ENCODE measurements around the gene USP32.
"Not testable (repeated sequence)": the region's sequence is repeated elsewhere in the genome, so short reads cannot be mapped to it uniquely, and the experiment has no call there.

USP32 gene

GRCh38 chr17:60328679-60329078, 63.3 kb downstream of the USP32 start:
- no peak for DNase-seq

- no peak for DNase-seq
Observed at GRCh38 chr17:60327901-60328273, 64.0 kb downstream of the USP32 start.

- DNase-seq, result no peak
Observed at GRCh38 chr17:60327134-60327900, 64.6 kb downstream of the USP32 start.

GRCh38 chr17:60326702-60327101, 65.2 kb downstream of the USP32 start:
- DNase-seq, result no peak

- DNase-seq, result no peak
Observed at GRCh38 chr17:60325730-60326524, 66.0 kb downstream of the USP32 start.

GRCh38 chr17:60323754-60324153, 68.2 kb downstream of the USP32 start:
- no peak for DNase-seq

- no peak for DNase-seq
Observed at GRCh38 chr17:60322056-60322387, 69.9 kb downstream of the USP32 start.

GRCh38 chr17:60321336-60322055, 70.4 kb downstream of the USP32 start:
- DNase-seq, result no peak

- DNase-seq, result no peak
Observed at GRCh38 chr17:60318830-60319229, 73.1 kb downstream of the USP32 start.

GRCh38 chr17:60318326-60318725, 73.6 kb downstream of the USP32 start:
- no peak for DNase-seq

- DNase-seq, result no peak
Observed at GRCh38 chr17:60315650-60316049, 76.3 kb downstream of the USP32 start.

GRCh38 chr17:60314900-60315299, 77.0 kb downstream of the USP32 start:
- DNase-seq, result not testable (repeated sequence)

- DNase-seq, result no peak
Observed at GRCh38 chr17:60314423-60314822, 77.5 kb downstream of the USP32 start.

- no peak for DNase-seq
Observed at GRCh38 chr17:60311936-60312335, 80.0 kb downstream of the USP32 start.

GRCh38 chr17:60311186-60311585, 80.7 kb downstream of the USP32 start:
- no peak for DNase-seq

- no peak for DNase-seq
Observed at GRCh38 chr17:60305141-60305540, 86.8 kb downstream of the USP32 start.

- DNase-seq, result no peak
Observed at GRCh38 chr17:60304502-60304901, 87.4 kb downstream of the USP32 start.

GRCh38 chr17:60303406-60304099, 88.4 kb downstream of the USP32 start:
- DNase-seq, result no peak

- no peak for DNase-seq
Observed at GRCh38 chr17:60301649-60302048, 90.3 kb downstream of the USP32 start.

- no peak for DNase-seq
Observed at GRCh38 chr17:60300949-60301348, 91.0 kb downstream of the USP32 start.

GRCh38 chr17:60300011-60300410, 91.9 kb downstream of the USP32 start:
- no peak for DNase-seq

GRCh38 chr17:60297760-60298401, 94.1 kb downstream of the USP32 start:
- DNase-seq, result no peak

GRCh38 chr17:60296177-60296576, 95.8 kb downstream of the USP32 start:
- no peak for DNase-seq

Data from effector CD4-positive, alpha-beta T cell (primary cell).